ENCODE measurements around the gene GPBAR1. TPM values are rescaled to one million over a fixed set of nuclear protein-coding genes. Genes with fewer than 3 reads are reported as not detected.
A peak's percentile ranks its signal among the peaks of the same experiment; 100 is the strongest.

Gene GPBAR1
- total RNA-seq, 1 donor from 2014 or later, result 0.92 TPM

GRCh38 chr2:218262237-218262600, 1.4 kb downstream of the GPBAR1 start:
- no peaks in the 10 kb centered on the region for H3K27me3 ChIP-seq (ENCODE audit: control insufficient read depth, insufficient read depth, low read length)
- no peak for DNase-seq (ENCODE audit: low read depth)
- no peak overlapping the region for H3K4me3 ChIP-seq (ENCODE audit: low read depth, low read length)
- TF ChIP-seq CTCF (IDR thresholded peaks at IDR 0.05; ENCODE audit: insufficient read depth, low read length, poor library complexity, severe bottlenecking), result no peak
- no peaks in the 10 kb centered on the region for H3K36me3 ChIP-seq (ENCODE audit: control insufficient read depth, insufficient read depth, low read length)

- TF ChIP-seq CTCF (IDR thresholded peaks at IDR 0.05; ENCODE audit: insufficient read depth, low read length, poor library complexity, severe bottlenecking), result no peak
- DNase-seq (ENCODE audit: low read depth), result no peak
- H3K4me3 ChIP-seq (ENCODE audit: low read depth, low read length), result no peak overlapping the region
- H3K27me3 ChIP-seq (ENCODE audit: control insufficient read depth, insufficient read depth, low read length), result no peaks in the 10 kb centered on the region
- no peaks in the 10 kb centered on the region for H3K36me3 ChIP-seq (ENCODE audit: control insufficient read depth, insufficient read depth, low read length)
Observed at GRCh38 chr2:218262631-218263586, 2.1 kb downstream of the GPBAR1 start.

- no peaks in the 10 kb centered on the region for H3K27me3 ChIP-seq (ENCODE audit: control insufficient read depth, insufficient read depth, low read length)
- peak; percentile 13 for TF ChIP-seq CTCF (IDR thresholded peaks at IDR 0.05; ENCODE audit: insufficient read depth, low read length, poor library complexity, severe bottlenecking)
- no peak overlapping the region for H3K4me3 ChIP-seq (ENCODE audit: low read depth, low read length)
- no peak for DNase-seq (ENCODE audit: low read depth)
- H3K36me3 ChIP-seq (ENCODE audit: control insufficient read depth, insufficient read depth, low read length), result no peaks in the 10 kb centered on the region
Observed at GRCh38 chr2:218263817-218264641, 3.2 kb downstream of the GPBAR1 start.

GRCh38 chr2:218264773-218265561, 4.2 kb downstream of the GPBAR1 start:
- no peaks in the 10 kb centered on the region for H3K36me3 ChIP-seq (ENCODE audit: control insufficient read depth, insufficient read depth, low read length)
- TF ChIP-seq CTCF (IDR thresholded peaks at IDR 0.05; ENCODE audit: insufficient read depth, low read length, poor library complexity, severe bottlenecking), result no peak
- no peak for DNase-seq (ENCODE audit: low read depth)
- H3K4me3 ChIP-seq (ENCODE audit: low read depth, low read length), result no peak overlapping the region
- no peaks in the 10 kb centered on the region for H3K27me3 ChIP-seq (ENCODE audit: control insufficient read depth, insufficient read depth, low read length)

GRCh38 chr2:218265626-218266025, 4.8 kb downstream of the GPBAR1 start:
- Histone ChIP-seq H3K27me3 (ENCODE audit: control insufficient read depth, insufficient read depth, low read length) (no peaks in the 10 kb centered on the region), H3K36me3 (ENCODE audit: control insufficient read depth, insufficient read depth, low read length) (no peaks in the 10 kb centered on the region), H3K4me3 (ENCODE audit: low read depth, low read length) (no peak overlapping the region)
- TF ChIP-seq CTCF (IDR thresholded peaks at IDR 0.05; ENCODE audit: insufficient read depth, low read length, poor library complexity, severe bottlenecking), result no peak
- no peak for DNase-seq (ENCODE audit: low read depth)
